Amygdala (tissue), 56 donors: ENCODE results near the gene SYNPO2L.

Experiments used
- DNase-seq, 56 donors: peaks; one replicate each; lab custom pipeline; 2025; lab: John Stamatoyannopoulos, UW

The SYNPO2L gene

GRCh38 chr10:73650537-73651331 is 5.1 kb downstream of the SYNPO2L start:
- DNase-seq = peak in 20 of 56 donors; percentile 6 to 66 (median 20)

DNA sequence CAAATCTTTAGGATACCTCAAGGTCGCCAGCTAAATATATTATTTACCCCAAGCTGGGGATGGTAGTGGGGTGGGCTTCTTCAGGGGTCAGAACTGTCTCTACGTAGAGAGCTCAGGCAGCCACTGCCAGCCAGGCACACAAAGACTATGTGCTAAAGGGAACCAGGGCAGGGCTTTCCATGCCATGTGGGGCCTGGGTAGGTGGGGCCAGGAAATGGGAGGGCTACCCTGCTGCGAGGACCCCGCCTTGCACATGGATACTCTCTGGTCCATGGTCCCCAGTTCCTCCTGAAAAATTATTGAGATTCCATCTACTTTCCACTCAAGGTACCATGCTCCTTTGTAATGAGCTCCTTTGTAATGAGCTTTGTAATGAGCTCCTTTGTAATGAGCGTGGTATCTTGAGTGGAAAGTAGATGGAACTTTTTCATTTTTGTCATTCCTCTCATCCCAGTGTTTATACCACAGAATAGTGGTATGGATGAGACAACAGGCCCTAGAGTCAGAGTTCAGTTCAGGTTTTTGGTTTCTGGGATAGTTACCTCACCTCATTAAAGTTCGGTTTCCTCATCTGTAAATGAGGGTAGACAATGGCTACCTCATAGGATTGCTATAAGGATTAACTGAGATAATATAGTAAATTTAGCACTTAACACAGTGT is 5.8 kb downstream of the SYNPO2L start:
- DNase-seq = no peak

DNA sequence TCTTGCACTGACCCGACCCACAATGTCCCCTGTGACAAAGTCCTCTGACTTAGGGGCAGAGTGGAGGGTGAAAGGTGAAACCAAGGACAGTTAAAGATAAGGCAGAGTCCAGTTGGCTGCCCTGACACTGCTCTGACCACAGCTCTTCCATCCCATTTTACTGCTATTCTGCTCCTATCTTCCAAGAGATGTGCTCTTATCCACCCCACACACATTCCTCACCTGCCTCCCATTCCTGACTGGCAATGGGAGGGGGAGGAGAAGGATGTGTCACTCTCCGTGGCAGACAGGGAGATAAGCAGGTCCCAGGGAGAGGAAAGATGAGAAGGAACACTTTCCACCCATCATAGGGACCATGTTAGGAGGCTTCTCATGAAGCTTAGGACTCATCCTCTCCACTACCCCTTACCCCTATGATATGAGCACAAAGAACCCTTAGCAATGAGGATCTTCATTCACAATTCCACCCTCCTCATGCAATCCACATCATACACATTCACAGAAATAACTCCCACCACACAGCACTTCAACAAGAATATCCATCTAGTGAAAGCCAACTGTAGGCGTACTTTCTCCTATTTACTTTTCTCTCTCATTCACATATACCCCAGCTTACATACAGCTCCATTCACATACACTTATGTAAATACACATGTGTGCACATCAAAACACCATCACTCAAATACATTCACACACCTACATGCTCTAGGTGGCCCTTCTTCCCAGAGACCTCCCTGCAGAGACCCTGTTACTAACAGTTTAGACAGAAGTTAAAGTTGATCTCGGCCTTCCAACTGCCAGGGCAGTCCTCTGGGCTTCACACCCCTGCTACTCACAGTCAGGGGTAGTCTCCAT is 6.6 kb downstream of the SYNPO2L start:
- peak in 1 of 56 donors; percentile 29 for DNase-seq

DNA sequence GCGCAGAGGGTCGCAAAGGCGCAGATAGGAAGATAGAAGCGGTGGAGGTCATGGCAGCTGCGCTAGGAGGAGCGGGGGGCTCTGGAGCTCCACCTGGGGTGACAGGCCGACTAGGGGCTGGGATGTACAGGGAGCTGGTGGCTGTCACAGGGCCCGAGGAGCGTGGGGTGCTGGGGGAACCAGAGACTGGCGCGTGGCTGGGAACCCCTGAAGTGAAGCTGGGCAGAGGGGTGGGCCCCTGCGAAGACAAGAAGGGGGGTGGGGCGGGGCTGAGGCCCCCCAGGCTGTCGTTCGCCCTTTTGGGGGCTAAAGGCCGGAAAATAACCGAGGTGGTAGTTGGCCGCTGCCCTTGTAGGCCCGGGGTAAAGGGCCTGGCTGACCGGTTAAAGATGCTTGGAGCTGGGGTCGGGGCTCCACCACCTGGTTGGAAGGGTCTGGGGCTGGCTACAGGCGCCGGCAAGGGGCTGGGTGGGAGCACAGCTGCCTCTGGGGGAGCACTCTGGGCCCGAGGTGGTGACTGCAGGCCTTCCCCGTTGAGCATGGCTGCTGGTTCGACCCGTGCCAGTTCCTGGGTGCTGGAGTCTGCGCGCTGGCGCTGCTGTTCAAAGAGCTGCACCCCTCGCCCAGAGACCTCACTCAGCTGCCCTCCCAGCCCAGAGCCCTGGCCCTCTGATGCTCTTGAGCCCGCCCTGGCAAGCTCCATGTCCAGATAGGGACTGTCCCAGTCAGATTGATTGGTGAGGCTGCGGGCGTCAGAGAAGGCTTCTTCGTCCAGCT is 7.8 kb downstream of the SYNPO2L start:
- DNase-seq = peak in 17 of 56 donors; percentile 3 to 44 (median 19)

DNA sequence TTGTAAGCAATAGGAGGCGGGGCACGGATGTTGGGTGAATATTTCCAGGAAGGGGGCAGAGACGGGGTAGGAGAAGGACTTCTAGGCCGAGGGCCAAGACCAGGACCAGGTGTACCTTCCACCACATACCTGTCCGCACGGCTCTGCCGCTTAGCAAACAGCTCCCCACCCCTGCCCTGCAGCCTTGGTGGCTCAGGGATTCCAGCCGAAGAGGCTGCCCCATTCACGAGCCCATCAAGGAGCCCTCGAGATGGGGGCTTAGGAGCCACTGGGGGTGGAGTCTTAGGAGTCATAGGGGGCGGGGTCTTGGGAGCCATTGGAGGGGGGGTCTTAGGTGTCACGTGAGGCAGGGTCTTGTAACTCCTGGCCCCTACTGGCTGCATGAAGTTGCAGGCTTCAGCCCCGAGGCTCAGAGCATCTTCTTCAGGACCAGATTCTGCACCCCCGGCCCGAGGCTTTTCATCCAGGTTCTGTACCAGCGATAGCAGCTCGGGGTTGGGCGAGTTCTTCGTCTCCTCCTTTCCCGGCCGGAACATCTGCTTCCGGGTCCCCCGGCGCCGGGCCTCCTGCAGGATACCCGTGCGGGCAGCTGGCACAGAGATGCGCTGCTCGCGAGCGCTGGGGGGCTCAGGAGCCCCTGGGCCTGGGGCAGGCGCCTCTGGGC is 8.5 kb downstream of the SYNPO2L start:
- peak in 38 of 56 donors; percentile 13 to 72 (median 36) for DNase-seq

DNA sequence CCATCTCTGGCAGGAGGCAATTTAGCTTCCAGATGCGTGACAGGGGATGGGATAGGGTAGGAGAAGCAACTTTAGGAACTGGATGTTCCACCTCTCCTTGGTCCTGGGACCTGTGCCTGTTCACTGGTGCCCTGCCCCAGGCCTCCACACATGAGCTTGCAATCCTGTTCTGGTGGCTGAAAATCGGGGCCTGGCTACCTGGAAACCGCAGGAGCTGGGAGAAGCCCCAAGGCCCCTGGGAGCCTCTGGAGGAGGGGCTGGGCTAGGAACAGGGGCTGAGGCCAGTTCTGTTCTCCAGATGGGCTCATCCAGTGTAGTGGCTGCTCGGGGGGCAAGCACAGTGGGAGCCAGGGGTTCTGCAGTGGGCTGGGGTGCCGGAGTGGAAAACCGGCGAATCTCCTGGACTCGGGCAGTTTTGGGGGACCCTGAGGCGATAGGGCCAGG is 9.2 kb downstream of the SYNPO2L start:
- no peak for DNase-seq

DNA sequence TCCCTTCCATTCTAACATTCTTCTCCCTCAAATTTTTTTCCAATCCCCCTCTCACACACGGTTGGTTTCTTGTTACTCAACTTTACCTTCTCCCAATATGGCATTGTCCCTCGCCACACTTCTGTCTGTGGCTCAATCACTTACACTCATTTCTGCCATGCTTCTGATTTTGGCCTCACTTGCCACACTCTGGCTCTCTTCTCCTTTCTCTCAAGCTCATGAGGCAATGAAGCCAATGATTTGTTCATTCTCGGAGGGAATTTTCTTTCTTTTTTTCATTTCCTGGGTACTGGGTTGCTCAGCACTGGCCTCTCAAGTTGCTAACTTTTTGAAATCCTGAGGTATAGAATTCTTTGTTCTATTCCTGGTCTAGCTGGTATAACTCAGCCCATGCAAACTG is 10.6 kb downstream of the SYNPO2L start:
- DNase-seq = no peak

DNA sequence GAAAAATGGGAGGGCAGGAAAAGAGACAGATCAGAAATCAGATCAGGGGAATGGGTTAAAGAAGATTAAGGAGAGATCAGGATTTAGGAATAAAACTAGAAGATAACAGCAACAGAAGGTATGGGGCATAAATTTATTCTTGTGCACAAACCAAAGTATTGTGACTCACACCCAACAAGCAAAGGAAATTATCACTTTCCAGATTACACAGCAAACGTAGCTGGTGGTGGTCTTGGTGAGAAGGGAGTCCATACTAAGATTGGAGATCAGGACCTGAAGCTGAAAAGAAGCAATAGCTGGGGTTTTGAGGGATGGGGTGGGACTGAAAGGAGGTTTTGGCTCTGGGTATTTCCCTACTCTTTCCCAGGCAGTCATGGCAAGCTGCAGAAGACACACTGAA is 11.1 kb downstream of the SYNPO2L start:
- DNase-seq = no peak

GRCh38 chr10:73644015-73644743 is 11.7 kb downstream of the SYNPO2L start:
- DNase-seq = peak in 38 of 56 donors; percentile 0 to 70 (median 29)

DNA sequence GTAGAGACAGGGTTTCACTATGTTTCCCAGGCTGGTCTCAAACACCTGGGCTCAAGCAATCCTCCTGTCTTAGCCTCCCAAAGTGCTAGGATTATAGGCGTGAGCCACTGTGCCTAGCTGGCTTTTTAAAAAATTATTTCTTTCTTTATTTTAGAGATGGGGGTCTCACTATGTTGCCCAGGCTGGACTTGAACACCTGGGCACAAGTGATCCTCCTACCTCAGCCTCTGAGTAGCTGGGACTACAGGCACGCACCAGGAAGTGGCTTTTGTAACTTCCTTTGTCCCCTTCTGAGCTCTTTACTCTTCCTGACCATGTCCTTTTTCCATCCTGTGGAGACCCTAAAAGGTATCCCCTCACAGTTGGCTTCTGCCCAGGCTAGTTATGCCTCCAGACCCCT is 12.5 kb downstream of the SYNPO2L start:
- no peak for DNase-seq

- DNase-seq = no peak
Observed at GRCh38 chr10:73641328-73642060, 14.3 kb downstream of the SYNPO2L start, which contains the start of gene MYOZ1. TSS of gene MYOZ1 (minus strand) at chr10:73641474. CDS start at chr10:73640017, 1,457 bp downstream.

DNA sequence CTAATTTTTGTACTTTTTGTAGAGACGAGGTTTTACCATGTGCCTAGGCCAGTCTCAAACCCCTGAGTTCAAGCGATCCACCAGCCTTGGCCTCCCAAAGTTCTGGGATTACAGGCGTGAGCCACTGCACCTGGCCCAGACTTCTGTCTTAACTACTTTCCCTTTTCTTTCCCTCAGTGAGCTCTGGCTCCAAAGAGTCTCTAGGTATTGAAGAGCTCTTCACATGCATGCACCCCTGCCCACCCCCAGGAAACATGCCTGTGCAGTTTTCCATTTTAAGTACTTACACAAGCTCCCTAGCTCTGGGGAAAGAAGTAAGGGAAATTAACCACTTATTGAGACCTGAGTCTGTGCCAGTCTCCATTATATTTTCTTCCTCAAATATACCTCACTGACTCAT is 16.5 kb downstream of the SYNPO2L start:
- DNase-seq = no peak

GRCh38 chr10:73635781-73636180 is 20.0 kb downstream of the SYNPO2L start:
- DNase-seq = no peak

- DNase-seq = no peak
Observed at GRCh38 chr10:73634421-73634820, 21.4 kb downstream of the SYNPO2L start.

DNA sequence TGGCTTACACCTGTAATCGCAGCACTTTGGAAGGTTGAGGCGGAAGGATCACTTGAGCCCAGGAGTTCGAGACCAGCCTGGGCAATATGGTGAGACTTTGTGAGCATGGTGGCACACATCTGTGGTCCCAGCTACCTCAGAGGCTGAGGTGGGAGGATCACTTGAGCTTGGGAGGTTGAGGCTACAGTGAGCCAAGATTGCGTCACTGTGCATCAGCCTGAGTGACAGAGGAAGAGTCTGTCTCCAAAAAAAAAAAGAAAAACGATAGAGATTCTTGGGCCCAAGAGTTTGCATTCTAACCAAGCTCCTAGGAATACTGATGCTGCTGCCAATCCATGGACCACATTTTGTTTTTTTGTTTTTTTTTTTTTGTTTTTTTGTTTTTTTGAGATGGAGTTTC is 26.7 kb downstream of the SYNPO2L start:
- DNase-seq = no peak

GRCh38 chr10:73628405-73628804 is 27.4 kb downstream of the SYNPO2L start:
- no peak for DNase-seq

DNA sequence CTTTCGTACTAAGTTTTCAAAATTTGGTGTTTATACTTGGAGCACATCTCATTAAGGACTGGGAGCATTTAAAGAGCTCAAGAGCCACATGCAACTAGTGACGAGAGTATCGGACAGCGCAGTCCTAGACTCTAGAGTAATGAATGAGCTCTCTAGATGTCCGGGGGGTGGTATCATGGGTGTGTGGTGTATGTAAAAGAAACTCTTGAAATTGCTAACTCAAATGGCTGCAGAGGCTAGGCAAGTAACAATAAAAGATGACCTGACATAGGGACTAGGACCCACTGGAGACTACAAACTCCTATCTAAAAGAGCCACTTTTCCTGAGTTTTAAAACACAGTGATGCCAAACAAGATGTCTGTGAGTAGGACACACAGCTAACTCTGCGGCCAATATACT is 28.5 kb downstream of the SYNPO2L start:
- no peak for DNase-seq
